ENCODE data around the gene FOXP1. TPM values are rescaled to one million over a fixed set of nuclear protein-coding genes. Genes with fewer than 3 reads are reported as not detected.

The FOXP1 gene
- total and polyA plus RNA-seq, 2 experiments from 2014 or later: 76.8 to 99.8 TPM

DNA sequence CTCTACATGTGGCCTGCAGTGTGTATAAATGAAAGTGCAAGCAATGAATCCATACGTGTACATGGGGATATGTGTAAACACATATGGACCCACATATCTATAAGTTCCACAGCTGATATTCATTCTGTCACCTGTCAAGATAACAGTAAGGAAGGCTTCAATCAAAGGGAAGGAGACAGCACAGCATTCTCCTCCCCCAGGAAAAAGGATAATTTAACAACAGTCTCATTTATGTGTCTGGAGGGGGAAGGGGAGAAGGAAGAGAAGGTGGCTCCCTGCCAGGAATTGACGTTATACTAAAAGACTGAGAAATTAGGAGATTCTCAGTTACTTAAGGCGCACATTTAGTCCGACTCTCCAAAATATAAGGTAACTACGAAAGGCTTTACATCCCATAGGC is 345.9 kb downstream of the FOXP1 start:
- TF ChIP-seq EZH2 (IDR thresholded peaks at IDR 0.05; ENCODE audit: borderline replicate concordance) (no peak), EZH2phosphoT487 (IDR thresholded peaks at IDR 0.05; ENCODE audit: low read depth, severe bottlenecking, unreplicated experiment) (no peak)
- TF ChIP-seq, protein P1, sequence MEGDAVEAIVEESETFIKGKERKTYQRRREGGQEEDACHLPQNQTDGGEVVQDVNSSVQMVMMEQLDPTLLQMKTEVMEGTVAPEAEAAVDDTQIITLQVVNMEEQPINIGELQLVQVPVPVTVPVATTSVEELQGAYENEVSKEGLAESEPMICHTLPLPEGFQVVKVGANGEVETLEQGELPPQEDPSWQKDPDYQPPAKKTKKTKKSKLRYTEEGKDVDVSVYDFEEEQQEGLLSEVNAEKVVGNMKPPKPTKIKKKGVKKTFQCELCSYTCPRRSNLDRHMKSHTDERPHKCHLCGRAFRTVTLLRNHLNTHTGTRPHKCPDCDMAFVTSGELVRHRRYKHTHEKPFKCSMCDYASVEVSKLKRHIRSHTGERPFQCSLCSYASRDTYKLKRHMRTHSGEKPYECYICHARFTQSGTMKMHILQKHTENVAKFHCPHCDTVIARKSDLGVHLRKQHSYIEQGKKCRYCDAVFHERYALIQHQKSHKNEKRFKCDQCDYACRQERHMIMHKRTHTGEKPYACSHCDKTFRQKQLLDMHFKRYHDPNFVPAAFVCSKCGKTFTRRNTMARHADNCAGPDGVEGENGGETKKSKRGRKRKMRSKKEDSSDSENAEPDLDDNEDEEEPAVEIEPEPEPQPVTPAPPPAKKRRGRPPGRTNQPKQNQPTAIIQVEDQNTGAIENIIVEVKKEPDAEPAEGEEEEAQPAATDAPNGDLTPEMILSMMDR (IDR thresholded peaks at IDR 0.05; ENCODE audit: poor library complexity): no peak
- Histone ChIP-seq H3K27me3 (no peaks in the 10 kb centered on the region), H3K4me3 (no peak overlapping the region), H3K9me2 (replicated peaks; ENCODE audit: insufficient read depth) (no peaks in the 10 kb centered on the region), H2AFZ (no peak overlapping the region), H3K4me2 (no peak overlapping the region), H3K27ac (no peak overlapping the region), H3K4me1 (ENCODE audit: insufficient read depth) (peaks cover 6% of the 10 kb centered on the region), H3K36me3 (replicated peaks; ENCODE audit: insufficient read depth, low read depth) (no peaks in the 10 kb centered on the region), H3K9me3 (ENCODE audit: low read depth) (no peaks in the 10 kb centered on the region), H3K79me2 (peaks cover 89% of the 10 kb centered on the region), H4K20me1 (ENCODE audit: insufficient read depth, poor library complexity, severe bottlenecking) (no peaks in the 10 kb centered on the region)
- 76% methylated on average over 5 of the region's 5 CpGs for WGBS (ENCODE audit: low lambda C conversion rate, missing lambda C conversion rate)
- no peak for DNase-seq (ENCODE audit: low spot score)

DNA sequence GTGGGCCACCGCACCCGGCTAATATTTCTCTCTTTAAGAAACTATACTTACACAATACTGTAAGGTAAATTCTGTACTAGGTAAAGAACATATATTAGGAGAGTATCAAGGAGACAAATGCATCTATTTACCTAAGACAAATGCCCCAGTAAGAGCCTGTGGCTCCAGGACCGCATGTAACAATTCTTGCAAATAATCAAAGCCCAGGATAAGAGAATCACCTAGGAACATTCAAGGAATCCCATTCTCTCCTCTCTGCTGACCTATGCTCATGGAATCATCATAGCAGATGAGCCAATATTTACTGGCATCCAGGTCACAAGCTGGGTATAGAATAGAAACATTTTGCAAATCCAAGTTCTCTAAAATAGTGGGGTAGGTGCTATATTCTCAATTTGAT is 347.7 kb downstream of the FOXP1 start:
- Histone ChIP-seq H3K36me3 (replicated peaks; ENCODE audit: insufficient read depth, low read depth) (no peaks in the 10 kb centered on the region), H3K4me2 (no peak overlapping the region)
- TF ChIP-seq EZH2phosphoT487 (IDR thresholded peaks at IDR 0.05; ENCODE audit: low read depth, severe bottlenecking, unreplicated experiment): no peak
- no peak for TF ChIP-seq EZH2 (IDR thresholded peaks at IDR 0.05; ENCODE audit: borderline replicate concordance)
- TF ChIP-seq, protein P1 (IDR thresholded peaks at IDR 0.05; ENCODE audit: poor library complexity): no peak

DNA sequence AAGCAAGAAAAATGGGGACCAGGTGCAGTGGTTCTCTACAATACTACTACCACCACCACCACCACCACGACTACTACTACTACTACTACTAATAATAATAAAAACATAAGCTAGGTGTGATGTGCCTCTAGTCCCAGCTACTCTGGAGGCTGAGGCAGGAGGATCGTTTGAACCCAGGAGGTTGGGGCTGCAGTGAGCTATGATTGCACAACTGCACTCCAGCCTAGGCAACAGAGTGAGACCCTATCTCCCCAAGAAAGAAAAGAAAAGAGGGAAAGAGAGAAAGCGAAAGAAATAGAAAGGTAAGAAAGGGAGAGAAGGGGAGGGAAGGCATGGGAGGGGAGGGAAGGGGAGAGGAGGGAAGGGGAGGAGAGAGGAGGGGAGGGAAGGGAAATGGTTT is 350.6 kb downstream of the FOXP1 start:
- no peak overlapping the region for H3K4me2 ChIP-seq
- H4K20me1 ChIP-seq (ENCODE audit: insufficient read depth, poor library complexity, severe bottlenecking): no peaks in the 10 kb centered on the region
- no peak overlapping the region for H3K27ac ChIP-seq
- H3K36me3 ChIP-seq (replicated peaks; ENCODE audit: insufficient read depth, low read depth): no peaks in the 10 kb centered on the region
- peaks cover 4% of the 10 kb centered on the region for H3K4me1 ChIP-seq (ENCODE audit: insufficient read depth)
- WGBS (ENCODE audit: low lambda C conversion rate, missing lambda C conversion rate): 93% methylated on average over 3 of the region's 3 CpGs
- H3K4me3 ChIP-seq: no peak overlapping the region
- TF ChIP-seq EZH2 (IDR thresholded peaks at IDR 0.05; ENCODE audit: borderline replicate concordance) (no peak), EZH2phosphoT487 (IDR thresholded peaks at IDR 0.05; ENCODE audit: low read depth, severe bottlenecking, unreplicated experiment) (no peak)
- TF ChIP-seq, protein P1 (IDR thresholded peaks at IDR 0.05; ENCODE audit: poor library complexity): no peak
- H3K27me3 ChIP-seq: no peaks in the 10 kb centered on the region
- peaks cover 79% of the 10 kb centered on the region for H3K79me2 ChIP-seq
- H2AFZ ChIP-seq: no peak overlapping the region
- H3K9me2 ChIP-seq (replicated peaks; ENCODE audit: insufficient read depth): no peaks in the 10 kb centered on the region
- DNase-seq (ENCODE audit: low spot score): no peak
- no peaks in the 10 kb centered on the region for H3K9me3 ChIP-seq (ENCODE audit: low read depth)

More for the DNA sequence above, 347.7 kb downstream of the FOXP1 start:
- Histone ChIP-seq H3K4me3 (no peak overlapping the region), H2AFZ (no peak overlapping the region), H3K9me3 (ENCODE audit: low read depth) (no peaks in the 10 kb centered on the region), H3K9me2 (replicated peaks; ENCODE audit: insufficient read depth) (no peaks in the 10 kb centered on the region), H3K27ac (no peak overlapping the region), H3K27me3 (no peaks in the 10 kb centered on the region), H3K79me2 (peaks cover 79% of the 10 kb centered on the region), H4K20me1 (ENCODE audit: insufficient read depth, poor library complexity, severe bottlenecking) (no peaks in the 10 kb centered on the region), H3K4me1 (ENCODE audit: insufficient read depth) (peaks cover 6% of the 10 kb centered on the region)
- no peak for DNase-seq (ENCODE audit: low spot score)
- WGBS (ENCODE audit: low lambda C conversion rate, missing lambda C conversion rate): 97% methylated on average over 3 of the region's 3 CpGs
